ENCODE results near the gene ZNF782.

DNA sequence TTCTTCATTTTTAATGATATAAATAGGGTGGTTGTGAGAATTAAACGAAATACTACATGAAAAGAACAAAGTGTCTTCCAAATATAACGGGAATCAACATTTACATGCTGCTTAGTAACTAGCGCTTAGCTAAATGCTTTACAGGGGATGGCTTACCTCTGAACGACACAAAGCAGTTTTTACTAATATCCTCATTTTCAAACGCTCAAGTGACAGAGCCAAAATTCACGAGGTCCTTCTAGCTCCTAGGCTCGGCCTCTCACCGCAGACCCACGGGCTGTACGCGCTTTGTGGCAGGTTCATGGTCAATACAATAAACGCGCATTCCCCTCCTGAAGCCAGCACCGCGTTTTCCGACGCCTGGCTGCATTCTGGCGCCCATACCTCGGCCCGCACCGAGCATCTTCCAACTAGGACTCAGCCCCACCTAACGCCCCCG lies 76.9 kb downstream of the ZNF782 start:
- TF ChIP-seq CTCF (IDR thresholded peaks at IDR 0.05; ENCODE audit: low read length) = no peak
- no peak for TF ChIP-seq EZH2 (IDR thresholded peaks at IDR 0.05; ENCODE audit: borderline replicate concordance, low read length)

Measured in OCI-LY1 (cell line).